Panc1 (cell line): ENCODE data around the gene DLL4. TPM values are rescaled to one million over a fixed set of nuclear protein-coding genes. Genes with fewer than 3 reads are reported as not detected.

Experiments
- ATAC-seq: fragments of 200-7000 bp; cut with Tn5 transposase; 2 replicates; pipeline ENCODE4 v1.9.1; 2020; ENCODE audit warnings: mild to moderate bottlenecking, moderate library complexity
- BruUV-seq: library from RNA; stranded (reverse); fragments of 400-500 nt; replicated peaks from 2 replicates; lab custom pipeline; 2021; lab: Mats Ljungman, UMichigan
- CTCF ChIA-PET: fragments of 300-600 bp; sonication (Branson Sonifier 250); formaldehyde crosslinking; loops from one replicate; lab custom pipeline; 2022; ENCODE audit warnings: antibody characterized with exemption; lab: Charles Lee
- POLR2A ChIA-PET: fragments of 300-600 bp; sonication (Branson Sonifier 250); formaldehyde crosslinking; loops from one replicate; lab custom pipeline; 2022; ENCODE audit warnings: antibody characterized with exemption; lab: Charles Lee
- DNase-seq: peaks from one replicate; pipeline ENCODE4 v3.0.0-alpha.2; 2010; ENCODE audit warnings: low read depth, low spot score
- H3K27ac ChIP-seq: 2 replicates; pipeline ENCODE4 v1.5.1; 2011; ENCODE audit warnings: mild to moderate bottlenecking, low read length, inconsistent platforms
- H3K27me3 ChIP-seq: fragments of 200-500 bp; sonication (Bioruptor generic); 2 replicates; pipeline ENCODE4 v1.6.0; 2014; ENCODE audit warnings: low read length, inconsistent platforms; ENCODE audit not compliant: control insufficient read depth, insufficient read depth
- H3K36me3 ChIP-seq: fragments of 200-500 bp; sonication (Bioruptor generic); 2 replicates; pipeline ENCODE4 v1.5.1; 2014; ENCODE audit warnings: inconsistent platforms, mild to moderate bottlenecking, low read length, moderate library complexity; ENCODE audit not compliant: control insufficient read depth, insufficient read depth
- H3K4me1 ChIP-seq: 2 replicates; pipeline ENCODE4 v1.5.1; 2011; ENCODE audit warnings: inconsistent platforms, mild to moderate bottlenecking, low read length, moderate library complexity; ENCODE audit not compliant: control insufficient read depth, insufficient read depth
- H3K4me3 ChIP-seq, 2 experiments: 2 replicates each; pipeline ENCODE4 v1.5.1; 2011 to 2012; ENCODE audit warnings: low read depth in 2 of 2, low read length in 2 of 2, mild to moderate bottlenecking in 2 of 2, inconsistent platforms in 1 of 2, moderate library complexity in 1 of 2
- H3K9me3 ChIP-seq: fragments of 200-500 bp; sonication (Bioruptor generic); 2 replicates; pipeline ENCODE4 v1.5.1; 2014; ENCODE audit warnings: low read depth, mild to moderate bottlenecking, inconsistent platforms, low read length, moderate library complexity; ENCODE audit not compliant: control insufficient read depth, insufficient read depth
- CTCF ChIP-seq: fragments of 450-650 bp; IDR thresholded peaks from 2 replicates; pipeline ENCODE4 v1.5.1; 2017; ENCODE audit warnings: mild to moderate bottlenecking
- POLR2AphosphoS5 ChIP-seq: IDR thresholded peaks from 2 replicates; pipeline ENCODE4 v1.6.1; 2012; ENCODE audit warnings: mild to moderate bottlenecking, low read depth, low read length, moderate library complexity
- REST ChIP-seq, 2 experiments: IDR thresholded peaks; 2 replicates each; pipeline ENCODE4 v1.6.1; 2011 to 2012; ENCODE audit warnings: low read depth in 2 of 2, control low read depth in 1 of 2, low read length in 1 of 2, mild to moderate bottlenecking in 1 of 2, moderate library complexity in 1 of 2; ENCODE audit not compliant: insufficient read depth in 1 of 2
- SIN3A ChIP-seq: IDR thresholded peaks from 2 replicates; pipeline ENCODE4 v1.6.1; 2012; ENCODE audit warnings: low read depth, mild to moderate bottlenecking, low read length, moderate library complexity, borderline replicate concordance; ENCODE audit not compliant: insufficient read depth
- TCF7L2 ChIP-seq: IDR thresholded peaks from 2 replicates; pipeline ENCODE4 v1.6.1; 2011; ENCODE audit warnings: mild to moderate bottlenecking, low read depth, low read length, inconsistent platforms
- in situ Hi-C: cut with HindIII; loops from 2 replicates; pipeline ENCODE4 v1.10.0; 2016; ENCODE audit warnings: low sequenced_read_pairs, low pct_unique_long_range_greater_than_20kb
- intact Hi-C: fragments of 100-400 bp; cut with micrococcal nuclease; formaldehyde crosslinking; loops from one replicate; pipeline ENCODE4 v1.10.0; 2022; ENCODE audit not compliant: unreplicated experiment
- total RNA-seq: library from RNA; stranded (reverse); gene quantifications from one replicate; pipeline ENCODE4 v1.2.1, GENCODE V29; 2021; ENCODE audit not compliant: unreplicated experiment

DLL4 gene
- total RNA-seq, 1 experiment from 2014 or later: 0.31 TPM

- DNase-seq (no peak), ATAC-seq (no peak)
- Histone ChIP-seq H3K36me3 (peaks cover 28% of the 10 kb centered on the region), H3K9me3 (no peaks in the 10 kb centered on the region), H3K27me3 (no peaks in the 10 kb centered on the region), H3K4me1 (no peaks in the 10 kb centered on the region), H3K27ac (no peak overlapping the region), H3K4me3 (no peak overlapping the region)
- intact Hi-C loops: no loop called here
- TF ChIP-seq CTCF: no peak
- no peak for TF ChIP-seq SIN3A
- TF ChIP-seq REST (IDR thresholded peaks at IDR 0.05; ENCODE audit: insufficient read depth in 1 of 2, low read depth in 2 of 2, low read length in 1 of 2): no peak
- no peak for TF ChIP-seq TCF7L2
- no peak for TF ChIP-seq POLR2AphosphoS5
- in situ Hi-C loops: no loop called here
- BruUV-seq: no TSS peak
- ChIA-PET CTCF (no interaction called here), POLR2A (no interaction called here)
Observed at GRCh38 chr15:40978141-40978540, 49.0 kb downstream of the DLL4 start.

DNA sequence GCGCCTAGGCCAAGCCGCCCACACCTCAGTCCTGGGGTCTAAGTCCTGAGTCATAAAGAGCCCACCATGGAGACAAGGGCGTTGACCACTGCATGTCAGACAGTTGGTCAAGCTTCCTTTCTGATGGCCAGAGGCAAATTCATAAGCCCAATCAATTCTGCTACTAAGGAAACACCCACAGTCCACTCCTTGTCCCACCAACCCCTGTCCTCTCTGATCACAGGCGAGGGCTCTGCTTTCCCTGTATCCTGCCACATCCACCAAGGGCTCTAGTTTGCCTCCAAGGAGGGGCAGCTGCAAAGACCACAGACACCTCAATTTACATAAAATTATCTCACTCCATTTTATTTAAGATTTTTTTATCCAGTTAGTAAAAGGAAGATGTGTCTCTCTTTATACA lies 49.4 kb downstream of the DLL4 start:
- Histone ChIP-seq H3K4me3 (no peak overlapping the region), H3K36me3 (peaks cover 33% of the 10 kb centered on the region), H3K9me3 (no peaks in the 10 kb centered on the region), H3K4me1 (no peaks in the 10 kb centered on the region), H3K27me3 (no peaks in the 10 kb centered on the region), H3K27ac (no peak overlapping the region)
- in situ Hi-C loops (no loop called here), intact Hi-C loops (no loop called here)
- ChIA-PET CTCF (no interaction called here), POLR2A (no interaction called here)
- DNase-seq (no peak), ATAC-seq (no peak)
- BruUV-seq: no TSS peak
- TF ChIP-seq SIN3A: no peak

- in situ Hi-C loops (no loop called here), intact Hi-C loops (no loop called here)
- BruUV-seq: no TSS peak
- POLR2A ChIA-PET: no interaction called here
- Histone ChIP-seq H3K4me3 (no peak overlapping the region), H3K27ac (no peak overlapping the region), H3K27me3 (no peaks in the 10 kb centered on the region), H3K9me3 (no peaks in the 10 kb centered on the region), H3K4me1 (no peaks in the 10 kb centered on the region), H3K36me3 (peaks cover 40% of the 10 kb centered on the region)
- DNase-seq (no peak), ATAC-seq (no peak)
- TF ChIP-seq REST (IDR thresholded peaks at IDR 0.05; ENCODE audit: insufficient read depth in 1 of 2, low read depth in 2 of 2, low read length in 1 of 2): no peak
- TF ChIP-seq TCF7L2: no peak
- TF ChIP-seq SIN3A: no peak
- TF ChIP-seq CTCF: no peak
- no peak for TF ChIP-seq POLR2AphosphoS5
- CTCF ChIA-PET: no interaction called here
Observed at GRCh38 chr15:40981186-40981585, 52.0 kb downstream of the DLL4 start.
